ENCODE data around the gene GATA2. TPM values are rescaled to one million over a fixed set of nuclear protein-coding genes. Genes with fewer than 3 reads are reported as not detected.

The GATA2 gene
- total RNA-seq, 1 donor from 2014 or later = 12.9 TPM

- no peak for DNase-seq
These were observed 8.4 kb upstream of the GATA2 start for GRCh38 chr3:128501431-128501830.

GRCh38 chr3:128500556-128500955, 7.6 kb upstream of the GATA2 start:
- DNase-seq = no peak

GRCh38 chr3:128499724-128500275, 6.8 kb upstream of the GATA2 start:
- no peak for DNase-seq

GRCh38 chr3:128498901-128499530, 6.0 kb upstream of the GATA2 start:
- DNase-seq = no peak

DNA sequence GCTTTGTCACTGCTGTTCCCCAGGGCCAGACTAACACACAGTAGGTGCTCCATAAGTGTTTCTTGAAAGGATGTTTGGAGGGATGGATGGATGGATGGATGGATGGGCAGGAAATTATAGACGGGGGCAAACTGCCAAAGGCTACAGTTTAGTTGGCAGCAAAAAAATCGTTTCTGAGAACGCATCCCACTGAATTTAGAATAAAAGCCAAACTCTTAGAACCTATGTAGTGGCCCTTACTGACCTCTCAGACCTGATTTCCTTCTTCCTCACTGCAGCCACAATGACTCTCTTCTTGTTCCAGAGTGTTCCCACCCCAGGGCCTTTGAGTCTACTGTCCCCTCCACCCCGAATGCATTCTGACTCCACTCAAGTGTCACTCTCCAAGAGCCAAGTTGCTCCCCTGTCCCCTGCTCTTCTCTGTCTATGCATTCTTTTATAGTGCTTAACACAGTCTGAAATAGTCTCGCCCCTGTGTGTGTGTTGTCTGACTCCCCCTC, 5.2 kb upstream of the GATA2 start:
- DNase-seq = no peak

DNA sequence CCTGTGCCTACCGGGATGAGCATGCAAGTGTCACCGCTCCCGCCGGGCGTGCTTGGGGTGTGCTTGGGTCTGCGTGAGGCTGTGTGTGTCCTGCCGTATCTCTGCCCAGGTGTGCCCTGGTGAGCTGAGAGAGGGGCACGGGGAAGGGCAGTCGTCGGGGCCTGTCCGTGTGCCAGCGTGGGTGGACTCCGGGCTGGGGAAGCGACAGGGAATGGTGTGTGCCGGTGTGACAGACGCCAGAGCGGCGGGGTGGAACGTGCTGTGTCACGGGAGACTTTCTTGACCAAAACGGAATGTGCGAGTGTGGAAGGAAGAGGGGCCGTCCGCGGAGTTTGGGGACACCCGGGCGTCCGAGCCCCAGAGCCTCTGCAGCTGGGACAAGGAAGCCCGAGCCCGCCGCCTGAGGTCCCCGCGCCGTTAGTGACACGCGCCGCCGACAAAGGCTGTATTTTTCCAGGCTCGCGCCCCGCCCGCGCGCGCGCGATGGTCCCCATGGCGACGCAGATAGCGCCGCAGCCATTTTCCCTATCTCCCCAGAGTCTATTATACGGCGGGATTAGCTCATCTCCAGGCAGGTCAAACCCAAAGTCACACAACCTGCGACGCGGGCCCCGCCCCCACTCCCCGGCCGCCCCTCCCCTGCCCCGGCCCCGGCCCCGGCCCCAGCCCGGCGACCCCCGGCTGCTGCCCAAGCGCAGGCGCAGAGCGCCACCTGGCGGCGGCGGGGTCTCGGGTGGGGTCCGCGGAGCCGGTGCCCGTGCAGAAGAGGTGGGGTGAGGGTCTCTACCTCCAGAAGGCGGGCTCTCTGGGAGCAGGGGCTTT, 4.5 kb upstream of the GATA2 start:
- DNase-seq = peak; percentile 70

- peak; percentile 13 for DNase-seq
These were observed 3.8 kb upstream of the GATA2 start for GRCh38 chr3:128496602-128497304.

DNA sequence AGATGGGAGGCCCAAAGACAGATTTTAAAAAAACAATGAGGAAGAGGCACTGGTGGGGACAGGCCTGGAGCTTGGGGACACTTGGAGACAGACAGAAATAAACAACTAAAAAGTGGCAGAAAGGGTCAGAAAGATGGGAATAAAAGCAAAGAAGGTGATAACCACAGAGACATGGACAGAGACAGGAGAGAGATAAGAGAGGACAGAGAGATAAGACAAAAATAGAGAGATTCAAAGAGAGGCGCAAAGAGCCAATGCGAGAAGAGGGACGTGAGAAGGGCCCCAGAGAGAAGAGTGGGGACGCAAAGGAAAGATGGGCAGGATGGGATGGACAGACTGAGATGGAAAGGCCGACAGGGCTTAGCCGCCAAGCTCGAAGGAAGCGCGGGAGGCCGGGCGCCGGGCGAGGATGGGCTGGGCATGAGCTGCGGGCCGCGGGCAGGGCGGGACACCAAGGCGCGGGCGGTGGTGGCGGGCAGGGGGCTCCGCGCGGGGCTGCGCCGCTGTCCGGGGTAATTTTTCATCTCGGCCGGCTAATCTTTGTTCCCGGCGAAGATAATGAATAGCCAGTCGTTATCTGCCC, 3.1 kb upstream of the GATA2 start:
- no peak for DNase-seq

GRCh38 chr3:128495435-128495970, 2.5 kb upstream of the GATA2 start:
- DNase-seq = no peak

- no peak for DNase-seq
These were observed 1.3 kb upstream of the GATA2 start for GRCh38 chr3:128494367-128494650.

DNA sequence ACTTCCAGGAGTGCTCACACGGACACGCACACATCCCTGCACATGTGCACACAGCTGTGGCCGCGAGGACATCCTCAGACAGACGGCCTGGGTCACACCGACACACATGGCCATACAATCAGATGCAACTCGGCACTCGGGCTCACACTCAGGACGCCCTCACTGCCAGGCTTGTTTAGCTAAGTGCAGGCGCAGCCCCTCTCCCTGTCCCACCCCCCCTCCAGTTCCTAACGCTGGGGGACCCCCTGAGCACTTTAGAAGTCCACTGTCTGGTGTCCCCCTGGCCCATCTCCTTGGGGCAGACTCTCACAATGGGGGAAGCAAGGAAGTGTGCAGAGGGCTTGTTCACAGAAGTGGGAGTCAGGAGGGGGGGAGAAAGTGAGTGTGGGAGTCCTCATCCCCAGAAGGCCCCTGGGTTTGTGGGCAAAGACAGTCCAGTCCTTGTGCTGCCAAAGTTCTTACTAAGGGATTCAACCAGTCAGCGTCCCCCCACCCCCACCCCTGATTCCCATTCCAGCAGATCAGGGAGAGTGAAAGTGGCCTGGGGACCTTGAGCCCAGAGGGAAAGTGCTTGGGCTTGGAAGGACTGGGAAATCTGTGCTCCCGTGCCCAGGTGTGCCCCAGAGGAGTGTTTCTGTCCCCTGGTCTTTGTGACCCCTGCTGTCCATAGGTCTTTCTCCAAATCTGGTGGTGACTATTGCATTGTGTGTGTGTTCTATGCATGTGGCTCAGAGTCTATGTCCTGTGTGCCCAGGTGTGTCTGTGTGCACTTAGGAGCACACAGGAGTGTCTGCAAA, 767 bp upstream of the GATA2 start:
- DNase-seq = no peak

GRCh38 chr3:128491941-128492670, 895 bp downstream of the GATA2 start:
- DNase-seq = peak; percentile 18

DNA sequence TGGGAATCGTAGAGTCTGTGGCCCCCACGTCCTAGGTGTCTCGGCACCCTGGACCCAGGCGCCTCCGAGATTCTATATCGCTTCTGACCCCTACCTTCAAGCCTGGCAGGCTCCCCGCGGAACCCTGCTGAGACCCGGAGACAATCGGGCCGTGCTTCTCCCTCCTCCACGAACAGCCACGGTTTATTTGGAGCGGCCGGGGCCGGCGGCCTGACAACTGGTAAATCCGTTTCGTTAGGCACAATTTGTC, 1.4 kb downstream of the GATA2 start:
- peak; percentile 32 for DNase-seq

- peak; percentile 42 for DNase-seq
These were observed 1.9 kb downstream of the GATA2 start for GRCh38 chr3:128490915-128491690.

DNA sequence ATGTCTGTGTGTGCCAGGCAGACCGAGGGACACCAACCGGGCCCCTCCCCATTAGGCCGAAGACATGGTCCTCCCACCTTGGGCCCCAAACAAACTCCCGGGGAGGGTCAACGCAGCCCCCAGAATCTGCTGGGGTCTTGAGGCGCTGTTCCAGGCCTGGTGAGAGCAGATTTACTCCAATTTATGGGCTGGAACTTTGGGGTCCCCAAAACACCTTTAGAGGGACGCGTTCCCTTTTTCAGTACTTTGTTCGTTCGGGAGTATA, 2.4 kb downstream of the GATA2 start:
- no peak for DNase-seq

DNA sequence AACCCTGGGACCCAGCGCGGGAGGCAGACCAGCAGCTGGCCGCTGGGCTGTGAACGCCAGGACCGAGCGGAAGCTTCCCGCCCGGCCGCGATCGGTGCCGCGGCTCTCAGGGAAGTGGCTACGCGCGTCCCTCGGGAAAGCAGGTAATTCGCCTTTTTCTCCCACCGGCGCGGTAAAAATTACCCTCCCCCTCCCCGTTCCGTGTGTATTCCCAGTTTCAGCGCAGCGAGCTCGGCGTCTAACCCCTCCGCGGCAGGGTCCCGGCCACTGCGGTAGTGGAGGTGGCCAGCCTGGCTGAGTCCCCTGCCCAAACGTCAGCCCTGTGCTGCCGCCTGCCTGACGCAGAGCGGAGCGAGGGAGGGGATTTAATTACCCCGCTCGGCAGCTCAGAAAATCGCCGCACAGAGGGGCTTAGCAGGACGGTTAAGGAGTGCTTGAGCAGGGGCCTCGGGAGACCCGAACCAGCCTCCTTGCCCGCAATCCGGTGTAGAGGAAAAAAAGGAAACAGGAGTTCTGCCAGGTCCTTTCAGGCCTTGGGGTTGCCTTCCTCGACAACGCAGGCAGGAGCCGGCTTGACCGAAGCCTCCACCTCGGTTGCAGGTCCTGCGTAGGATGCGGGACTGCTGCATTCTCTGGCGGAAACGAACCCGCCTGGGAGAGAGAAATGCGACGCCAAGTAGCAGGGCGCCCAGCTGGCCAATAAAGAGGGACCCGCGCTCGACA, 2.9 kb downstream of the GATA2 start:
- DNase-seq = peak; percentile 73

- DNase-seq = no peak
These were observed 3.4 kb downstream of the GATA2 start for GRCh38 chr3:128489674-128489926.

GRCh38 chr3:128488991-128489673, 3.9 kb downstream of the GATA2 start:
- DNase-seq = peak; percentile 72

GRCh38 chr3:128488636-128488990, 4.4 kb downstream of the GATA2 start:
- DNase-seq = peak; percentile 49
